SK-N-SH (cell line): ENCODE measurements around the gene MCM10. TPM values are rescaled to one million over a fixed set of nuclear protein-coding genes. Genes with fewer than 3 reads are reported as not detected.

Experiments used
- CTCF ChIA-PET: fragments of 300-600, 350-600 bp; formaldehyde crosslinking; extraction: SDS; loops from one replicate; lab custom pipeline; 2021; lab: Yijun Ruan, JAX
- POLR2A ChIA-PET: fragments of 350-600 bp; sonication (Branson Sonifier 250); formaldehyde crosslinking; extraction: SDS; loops from one replicate; lab custom pipeline; 2020; ENCODE audit warnings: antibody characterized with exemption, inconsistent platforms; lab: Yijun Ruan, JAX
- DNase-seq: peaks from one replicate; pipeline ENCODE4 v3.0.0; 2012
- H2AFZ ChIP-seq: fragments of 200-600 bp; sonication (generic); 2 replicates; pipeline ENCODE4 v1.8.1; 2016; ENCODE audit warnings: antibody characterized with exemption, mild to moderate bottlenecking, low read depth
- H3F3A ChIP-seq: fragments of 200-600 bp; sonication (generic); replicated peaks from 2 replicates; pipeline ENCODE3; 2016; ENCODE audit warnings: antibody characterized with exemption, mild to moderate bottlenecking; ENCODE audit not compliant: insufficient read depth
- H3K27ac ChIP-seq, 2 experiments: fragments of 200-500 bp in 1 of 2; fragments of 200-600 bp in 1 of 2; sonication (Bioruptor generic) in 1 of 2; sonication (generic), shearing (Covaris generic) in 1 of 2; 2 replicates each; pipeline versions ENCODE4 v1.5.1 to v1.6.1; 2014 to 2016; ENCODE audit warnings: low read depth in 2 of 2, inconsistent platforms in 1 of 2, low read length in 1 of 2, mild to moderate bottlenecking in 1 of 2, mixed read lengths in 1 of 2
- H3K27me3 ChIP-seq: fragments of 200-600 bp; sonication (generic), shearing (Covaris generic); 2 replicates; pipeline ENCODE4 v1.6.1; 2016; ENCODE audit warnings: mixed run types; ENCODE audit not compliant: insufficient read depth
- H3K36me3 ChIP-seq, 2 experiments: fragments of 200-500 bp in 1 of 2; fragments of 200-600 bp in 1 of 2; sonication (Bioruptor generic) in 1 of 2; sonication (generic) in 1 of 2; replicated peaks in 1 of 2; 2 replicates each; pipeline versions ENCODE3 to v1.5.1; 2014 to 2016; ENCODE audit warnings: low read length in 1 of 2, mild to moderate bottlenecking in 1 of 2; ENCODE audit not compliant: insufficient read depth in 2 of 2, control insufficient read depth in 1 of 2
- H3K4me1 ChIP-seq, 2 experiments: fragments of 200-500 bp in 1 of 2; fragments of 200-600 bp in 1 of 2; sonication (Bioruptor generic) in 1 of 2; sonication (generic), shearing (Covaris generic) in 1 of 2; 2 replicates each; pipeline versions ENCODE4 v1.5.1 to v1.6.1; 2014 to 2016; ENCODE audit warnings: low read depth in 1 of 2, low read length in 1 of 2, mixed run types in 1 of 2; ENCODE audit not compliant: insufficient read depth in 2 of 2, control insufficient read depth in 1 of 2
- H3K4me2 ChIP-seq: fragments of 200-600 bp; sonication (generic), shearing (Covaris generic); 2 replicates; pipeline ENCODE4 v1.6.1; 2017; ENCODE audit warnings: mixed run types
- H3K4me3 ChIP-seq, 2 experiments: fragments of 200-500 bp in 1 of 2; fragments of 200-600 bp in 1 of 2; sonication (Bioruptor generic) in 1 of 2; sonication (generic), shearing (Covaris generic) in 1 of 2; 2 replicates each; pipeline versions ENCODE4 v1.5.1 to v1.8.1; 2014 to 2016; ENCODE audit warnings: low read depth in 2 of 2, inconsistent platforms in 1 of 2, low read length in 1 of 2, mild to moderate bottlenecking in 1 of 2, mixed read lengths in 1 of 2, moderate library complexity in 1 of 2
- H3K79me2 ChIP-seq: fragments of 200-600 bp; sonication (generic); 2 replicates; pipeline ENCODE4 v1.8.1; 2017; ENCODE audit warnings: mild to moderate bottlenecking; ENCODE audit not compliant: insufficient read depth
- H3K9ac ChIP-seq: fragments of 200-600 bp; sonication (generic); 2 replicates; pipeline ENCODE4 v1.6.1; 2017; ENCODE audit warnings: mixed run types
- H3K9me2 ChIP-seq: fragments of 200-600 bp; sonication (generic); 2 replicates; pipeline ENCODE4 v1.6.1; 2017; ENCODE audit warnings: mixed run types
- H3K9me3 ChIP-seq: fragments of 200-600 bp; sonication (generic); 2 replicates; pipeline ENCODE4 v1.6.1; 2017; ENCODE audit warnings: mixed run types, mild to moderate bottlenecking, moderate library complexity
- H4K20me1 ChIP-seq: fragments of 200-600 bp; sonication (generic); 2 replicates; pipeline ENCODE4 v1.6.1; 2017; ENCODE audit warnings: mild to moderate bottlenecking, mixed run types; ENCODE audit not compliant: insufficient read depth
- ELF1 ChIP-seq: IDR thresholded peaks from 2 replicates; pipeline ENCODE4 v1.4.0; 2012
- EZH2phosphoT487 ChIP-seq: fragments of 200-600 bp; sonication (generic); IDR thresholded peaks from 2 replicates; pipeline ENCODE4 v1.6.1; 2017; ENCODE audit warnings: low read depth, mixed run types, mild to moderate bottlenecking, antibody characterized with exemption, moderate library complexity, borderline replicate concordance
- FOSL2 ChIP-seq: IDR thresholded peaks from 2 replicates; pipeline ENCODE4 v1.4.0; 2012; ENCODE audit warnings: low read depth, mild to moderate bottlenecking, moderate library complexity, borderline replicate concordance
- FOXM1 ChIP-seq: IDR thresholded peaks from 2 replicates; pipeline ENCODE4 v1.4.0; 2012; ENCODE audit warnings: low read depth, mild to moderate bottlenecking
- IRF3 ChIP-seq: fragments of 150-350 bp; IDR thresholded peaks from 2 replicates; pipeline ENCODE4 v1.6.1; 2016; ENCODE audit warnings: mild to moderate bottlenecking, low read depth, low read length
- MEF2A ChIP-seq: IDR thresholded peaks from 2 replicates; pipeline ENCODE4 v1.4.0; 2012; ENCODE audit warnings: low read depth, borderline replicate concordance
- MXI1 ChIP-seq: IDR thresholded peaks from 2 replicates; pipeline ENCODE4 v1.6.1; 2012; ENCODE audit warnings: mild to moderate bottlenecking, low read depth, low read length, improper control_type of control experiment
- RAD21 ChIP-seq: IDR thresholded peaks from 2 replicates; pipeline ENCODE4 v1.6.1; 2012; ENCODE audit warnings: mild to moderate bottlenecking, low read length
- RCOR1 ChIP-seq: fragments of 150-350 bp; IDR thresholded peaks from 2 replicates; pipeline ENCODE4 v1.6.1; 2017; ENCODE audit warnings: antibody characterized with exemption, low read length
- RFX5 ChIP-seq: IDR thresholded peaks from 2 replicates; pipeline ENCODE4 v1.6.1; 2012; ENCODE audit warnings: mild to moderate bottlenecking, improper control_type of control experiment, low read length
- SMC3 ChIP-seq: IDR thresholded peaks from 2 replicates; pipeline ENCODE4 v1.6.1; 2012; ENCODE audit warnings: low read depth, low read length, improper control_type of control experiment
- TAF1 ChIP-seq: IDR thresholded peaks from 2 replicates; pipeline ENCODE4 v1.6.1; 2012; ENCODE audit warnings: low read depth, mild to moderate bottlenecking, low read length, moderate library complexity, borderline replicate concordance
- TCF12 ChIP-seq: IDR thresholded peaks from 2 replicates; pipeline ENCODE4 v1.4.0; 2012
- TEAD4 ChIP-seq: IDR thresholded peaks from 2 replicates; pipeline ENCODE4 v1.4.0; 2012; ENCODE audit warnings: mild to moderate bottlenecking, borderline replicate concordance; ENCODE audit not compliant: insufficient read depth
- YY1 ChIP-seq: IDR thresholded peaks from 2 replicates; pipeline ENCODE4 v1.4.0; 2012; ENCODE audit warnings: low read depth, mild to moderate bottlenecking
- WGBS: methylation state at CpG from one replicate; pipeline ENCODE4 v1.1.6; 2017; ENCODE audit warnings: low lambda C conversion rate; 5-methylcytosine and 5-hydroxymethylcytosine counted together
- polyA plus RNA-seq, 3 experiments: library from polyadenylated mRNA; depleted of rRNA; stranded (reverse); fragments of >200 nt; gene quantifications; 2 replicates each; pipeline ENCODE4 v1.2.3, GENCODE V29; 2012
- TF ChIP-seq, protein P1 (sequence below): fragments of 200-600 bp; sonication (generic); IDR thresholded peaks from 2 replicates; pipeline ENCODE4 v1.6.1; 2017; ENCODE audit warnings: antibody characterized with exemption, mild to moderate bottlenecking, moderate library complexity
- TF ChIP-seq, protein P2 (sequence below): IDR thresholded peaks from 2 replicates; pipeline ENCODE4 v1.4.0; 2012; ENCODE audit warnings: low read depth, borderline replicate concordance
- TF ChIP-seq, protein P3 (sequence below): fragments of 150-350 bp; IDR thresholded peaks from 2 replicates; pipeline ENCODE4 v1.6.1; 2017; ENCODE audit warnings: antibody characterized with exemption, low read length, low read depth, borderline replicate concordance
- TF ChIP-seq, protein P4 (sequence below): IDR thresholded peaks from 2 replicates; pipeline ENCODE4 v1.4.0; 2012; ENCODE audit warnings: low read depth, borderline replicate concordance

The MCM10 gene
- polyA plus RNA-seq, 1 of the 3 experiments (the other 2 are of a cell fraction), result 5.1 TPM

DNA sequence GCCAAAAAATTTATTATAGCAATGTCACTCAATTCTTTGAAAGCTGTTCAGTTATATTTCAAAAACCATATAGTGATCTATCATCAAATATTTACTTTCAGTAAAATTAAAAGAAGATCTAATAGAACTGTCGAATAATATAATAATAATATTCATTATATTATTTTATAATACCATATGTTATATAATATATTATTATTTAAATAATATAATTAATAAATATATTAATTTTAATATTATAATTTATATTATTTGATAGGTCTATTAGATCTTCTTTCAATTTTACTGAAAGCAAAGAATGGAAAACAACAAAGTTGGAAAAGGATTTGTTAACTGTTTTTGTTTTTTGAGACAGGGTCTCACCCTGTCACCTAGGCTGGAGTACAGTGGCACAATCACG, 95.3 kb downstream of the MCM10 start:
- Histone ChIP-seq H4K20me1 (no peaks in the 10 kb centered on the region), H3K9me2 (no peaks in the 10 kb centered on the region), H3K4me1 (no peaks in the 10 kb centered on the region), H3K79me2 (no peaks in the 10 kb centered on the region), H3K9me3 (no peaks in the 10 kb centered on the region), H3K27me3 (no peaks in the 10 kb centered on the region), H3K9ac (no peak overlapping the region), H3F3A (no peaks in the 10 kb centered on the region), H3K27ac (no peak overlapping the region), H3K4me2 (no peak overlapping the region), H2AFZ (no peak overlapping the region), H3K4me3 (no peak overlapping the region), H3K36me3 (no peaks in the 10 kb centered on the region)
- WGBS, result 62% methylated on average over 2 of the region's 2 CpGs
- no peak for DNase-seq
- CTCF ChIA-PET, result interaction anchor here (0.6 to 1.3 kb wide), 3 partner anchors 44 to 50 kb away, joined by 3 read pairs; no protein-coding TSS in a partner anchor
- POLR2A ChIA-PET, result no interaction called here
- TF ChIP-seq, protein P1, sequence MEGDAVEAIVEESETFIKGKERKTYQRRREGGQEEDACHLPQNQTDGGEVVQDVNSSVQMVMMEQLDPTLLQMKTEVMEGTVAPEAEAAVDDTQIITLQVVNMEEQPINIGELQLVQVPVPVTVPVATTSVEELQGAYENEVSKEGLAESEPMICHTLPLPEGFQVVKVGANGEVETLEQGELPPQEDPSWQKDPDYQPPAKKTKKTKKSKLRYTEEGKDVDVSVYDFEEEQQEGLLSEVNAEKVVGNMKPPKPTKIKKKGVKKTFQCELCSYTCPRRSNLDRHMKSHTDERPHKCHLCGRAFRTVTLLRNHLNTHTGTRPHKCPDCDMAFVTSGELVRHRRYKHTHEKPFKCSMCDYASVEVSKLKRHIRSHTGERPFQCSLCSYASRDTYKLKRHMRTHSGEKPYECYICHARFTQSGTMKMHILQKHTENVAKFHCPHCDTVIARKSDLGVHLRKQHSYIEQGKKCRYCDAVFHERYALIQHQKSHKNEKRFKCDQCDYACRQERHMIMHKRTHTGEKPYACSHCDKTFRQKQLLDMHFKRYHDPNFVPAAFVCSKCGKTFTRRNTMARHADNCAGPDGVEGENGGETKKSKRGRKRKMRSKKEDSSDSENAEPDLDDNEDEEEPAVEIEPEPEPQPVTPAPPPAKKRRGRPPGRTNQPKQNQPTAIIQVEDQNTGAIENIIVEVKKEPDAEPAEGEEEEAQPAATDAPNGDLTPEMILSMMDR, result no peak
- no peak for TF ChIP-seq MEF2A
- no peak for TF ChIP-seq FOXM1
- no peak for TF ChIP-seq TCF12
- TF ChIP-seq EZH2phosphoT487, result no peak
- TF ChIP-seq, protein P2, sequence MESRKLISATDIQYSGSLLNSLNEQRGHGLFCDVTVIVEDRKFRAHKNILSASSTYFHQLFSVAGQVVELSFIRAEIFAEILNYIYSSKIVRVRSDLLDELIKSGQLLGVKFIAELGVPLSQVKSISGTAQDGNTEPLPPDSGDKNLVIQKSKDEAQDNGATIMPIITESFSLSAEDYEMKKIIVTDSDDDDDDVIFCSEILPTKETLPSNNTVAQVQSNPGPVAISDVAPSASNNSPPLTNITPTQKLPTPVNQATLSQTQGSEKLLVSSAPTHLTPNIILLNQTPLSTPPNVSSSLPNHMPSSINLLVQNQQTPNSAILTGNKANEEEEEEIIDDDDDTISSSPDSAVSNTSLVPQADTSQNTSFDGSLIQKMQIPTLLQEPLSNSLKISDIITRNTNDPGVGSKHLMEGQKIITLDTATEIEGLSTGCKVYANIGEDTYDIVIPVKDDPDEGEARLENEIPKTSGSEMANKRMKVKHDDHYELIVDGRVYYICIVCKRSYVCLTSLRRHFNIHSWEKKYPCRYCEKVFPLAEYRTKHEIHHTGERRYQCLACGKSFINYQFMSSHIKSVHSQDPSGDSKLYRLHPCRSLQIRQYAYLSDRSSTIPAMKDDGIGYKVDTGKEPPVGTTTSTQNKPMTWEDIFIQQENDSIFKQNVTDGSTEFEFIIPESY, result no peak
- TF ChIP-seq TEAD4, result no peak
- no peak for TF ChIP-seq FOSL2
- TF ChIP-seq RFX5, result no peak
- no peak for TF ChIP-seq IRF3

- Histone ChIP-seq H3K9ac (no peak overlapping the region), H4K20me1 (no peaks in the 10 kb centered on the region), H3F3A (no peaks in the 10 kb centered on the region), H3K9me3 (no peaks in the 10 kb centered on the region), H3K27ac (no peak overlapping the region), H3K4me1 (no peaks in the 10 kb centered on the region), H3K36me3 (no peaks in the 10 kb centered on the region), H2AFZ (no peak overlapping the region), H3K27me3 (no peaks in the 10 kb centered on the region), H3K9me2 (no peaks in the 10 kb centered on the region), H3K79me2 (no peaks in the 10 kb centered on the region), H3K4me3 (no peak overlapping the region), H3K4me2 (no peak overlapping the region)
- WGBS, result 68% methylated on average over 5 of the region's 5 CpGs
- ChIA-PET CTCF (no interaction called here), POLR2A (no interaction called here)
- DNase-seq, result no peak
- TF ChIP-seq SMC3 (no peak), TAF1 (no peak), RAD21 (no peak), MEF2A (no peak), YY1 (no peak), MXI1 (no peak), RCOR1 (no peak), ELF1 (no peak)
- TF ChIP-seq, protein P1, result no peak
- TF ChIP-seq, protein P3, sequence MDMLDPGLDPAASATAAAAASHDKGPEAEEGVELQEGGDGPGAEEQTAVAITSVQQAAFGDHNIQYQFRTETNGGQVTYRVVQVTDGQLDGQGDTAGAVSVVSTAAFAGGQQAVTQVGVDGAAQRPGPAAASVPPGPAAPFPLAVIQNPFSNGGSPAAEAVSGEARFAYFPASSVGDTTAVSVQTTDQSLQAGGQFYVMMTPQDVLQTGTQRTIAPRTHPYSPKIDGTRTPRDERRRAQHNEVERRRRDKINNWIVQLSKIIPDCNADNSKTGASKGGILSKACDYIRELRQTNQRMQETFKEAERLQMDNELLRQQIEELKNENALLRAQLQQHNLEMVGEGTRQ, result no peak
- TF ChIP-seq, protein P4, sequence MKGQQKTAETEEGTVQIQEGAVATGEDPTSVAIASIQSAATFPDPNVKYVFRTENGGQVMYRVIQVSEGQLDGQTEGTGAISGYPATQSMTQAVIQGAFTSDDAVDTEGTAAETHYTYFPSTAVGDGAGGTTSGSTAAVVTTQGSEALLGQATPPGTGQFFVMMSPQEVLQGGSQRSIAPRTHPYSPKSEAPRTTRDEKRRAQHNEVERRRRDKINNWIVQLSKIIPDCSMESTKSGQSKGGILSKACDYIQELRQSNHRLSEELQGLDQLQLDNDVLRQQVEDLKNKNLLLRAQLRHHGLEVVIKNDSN, result no peak
These were observed 96.3 kb downstream of the MCM10 start for GRCh38 chr10:13257621-13258140.
